GM18868 (cell line): ENCODE results near the gene SRPK1.

Source experiments
- ATAC-seq: cut with Tn5 transposase; IDR thresholded peaks from one replicate; pipeline ENCODE4 v1.9.1; 2021; ENCODE audit warnings: mild to moderate bottlenecking, moderate library complexity; ENCODE audit not compliant: unreplicated experiment

The SRPK1 gene

DNA sequence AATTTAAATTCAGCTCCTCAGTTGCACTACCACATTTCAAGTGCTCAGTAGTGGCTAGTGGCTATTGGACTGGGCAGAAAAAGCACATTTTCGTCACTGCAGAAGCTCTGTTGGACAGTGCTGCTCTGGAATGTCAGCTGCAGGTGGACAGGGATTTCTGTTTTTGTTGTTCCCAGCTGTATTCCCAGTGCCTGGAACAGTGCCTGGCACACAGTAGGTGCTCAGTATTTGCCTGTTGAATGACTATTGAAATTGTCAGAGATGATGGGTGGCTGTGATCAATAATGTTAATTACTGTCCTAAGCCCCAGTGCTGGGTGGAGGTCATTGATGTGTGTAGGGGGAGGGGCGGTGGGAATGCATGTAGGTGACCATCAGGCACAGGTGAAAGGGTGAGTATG is 134.6 kb downstream of the SRPK1 start:
- ATAC-seq: no peak

DNA sequence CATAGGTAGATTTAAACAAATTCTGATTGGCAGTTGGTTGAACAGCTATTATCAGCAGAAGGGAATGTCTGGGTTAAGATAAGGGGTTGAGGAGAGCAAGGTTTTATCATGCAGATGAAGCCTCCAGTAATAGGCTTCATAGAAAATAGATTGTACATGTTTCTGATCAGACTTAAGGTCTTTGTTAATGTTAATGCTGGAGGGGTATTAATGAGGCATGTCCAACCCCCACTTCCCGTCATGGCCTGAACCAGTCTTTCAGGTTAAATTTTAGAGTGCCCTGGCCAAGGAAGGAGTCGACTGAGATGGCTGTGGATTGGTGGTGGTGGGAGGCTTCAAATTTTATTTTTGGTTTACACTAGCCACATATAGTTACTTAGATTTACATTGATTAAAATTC is 136.7 kb downstream of the SRPK1 start:
- no peak for ATAC-seq
